Ovary (tissue), 9 donors: ENCODE measurements around the gene PRPF40B. TPM values are rescaled to one million over a fixed set of nuclear protein-coding genes. Genes with fewer than 3 reads are reported as not detected.

Experiments used
- DNase-seq, 5 donors: peaks; one replicate each; pipeline ENCODE4 v3.0.0-alpha.2; 2019 to 2020
- H3K27ac ChIP-seq, 2 donors: fragments of 200-600 bp; one replicate each; pipeline versions ENCODE4 v1.5.1 to v1.8.0; 2019 to 2022
- H3K27me3 ChIP-seq: fragments of 200-600 bp; one replicate; pipeline ENCODE4 v1.8.0; 2022
- H3K36me3 ChIP-seq: fragments of 200-600 bp; sonication (generic); one replicate; pipeline ENCODE4 v1.5.1; 2019
- H3K4me1 ChIP-seq: one replicate; pipeline ENCODE4 v1.8.1; 2013; ENCODE audit warnings: mild to moderate bottlenecking, moderate library complexity; ENCODE audit not compliant: insufficient read depth
- H3K4me3 ChIP-seq: fragments of 200-600 bp; sonication (generic); one replicate; pipeline ENCODE4 v1.5.1; 2017
- H3K9me3 ChIP-seq, 2 donors: fragments of 200-600 bp in 1 of 2; sonication (generic) in 1 of 2; one replicate each; pipeline versions ENCODE4 v1.5.1 to v1.8.1; 2013 to 2019; ENCODE audit warnings: mild to moderate bottlenecking in 1 of 2, moderate library complexity in 1 of 2
- CTCF ChIP-seq, 3 donors: fragments of 450-650 bp in 2 of 3; fragments of 200-600 bp in 1 of 3; IDR thresholded peaks; one replicate each; pipeline versions ENCODE4 v1.5.1 to v1.8.0; 2016 to 2022; ENCODE audit warnings: antibody characterized with exemption in 3 of 3, mild to moderate bottlenecking in 1 of 3
- EP300 ChIP-seq: sonication (generic); formaldehyde crosslinking; IDR thresholded peaks from one replicate; pipeline ENCODE4 v1.6.1; 2017; ENCODE audit warnings: antibody characterized with exemption
- POLR2A ChIP-seq: fragments of 450-650 bp; IDR thresholded peaks from one replicate; pipeline ENCODE4 v1.6.1; 2017; ENCODE audit warnings: antibody characterized with exemption, mild to moderate bottlenecking, moderate library complexity
- WGBS, 3 donors: extraction: QIAGEN DNeasy Blood & Tissue Kit in 1 of 3; methylation state at CpG; one replicate each; pipeline versions ENCODE4 v1.1.5 to v1.1.7; 2013 to 2017; 5-methylcytosine and 5-hydroxymethylcytosine counted together
- intact Hi-C, 4 donors: fragments of 100-400 bp; cut with DNase I; formaldehyde crosslinking; loops; one replicate each; pipeline versions ENCODE4 v1.11.0 to v1.15.1; 2022 to 2023
- polyA plus RNA-seq, 2 donors: library from polyadenylated mRNA; stranded (reverse); fragments of 200-250 nt in 1 of 2; fragments of 350-450 nt in 1 of 2; fragmentation: Illumina TruSeq in 1 of 2; extraction: RNeasy Lipid Tissue Mini Kit (QIAGEN cat#74804) in 1 of 2; gene quantifications; one replicate each; pipeline ENCODE4 v1.2.3, GENCODE V29; 2013 to 2014
- total RNA-seq, 7 donors: library from RNA; depleted of rRNA in 2 of 7; stranded (reverse); fragments of >200 nt in 2 of 7; fragmentation: NEBNext Ultra II Directional in 3 of 7; extraction: Animal tissue kit (Norgen Biotek cat#: 25700) in 3 of 7; gene quantifications; one replicate each; pipeline versions ENCODE4 v1.1.0 to v1.2.4, GENCODE V29; 2016 to 2023
- donor health status: DM: no; HTN: no; CAD: no; lungs with moderate emphysema.
- donor health status: DM: no; HTN: no; CAD: no.
- donor health status: Bipolar disorder and iron deficiency.
- donor health status: DM: yes; HTN: yes; CAD: no.
- donor health status: DM: no; HTN: no; CAD: no.
- donor health status: DM: yes; HTN: yes; CAD: no.

PRPF40B gene
- total and polyA plus RNA-seq, 9 donors = 13.4 to 72.6 (median 33.8) TPM

GRCh38 chr12:49626169-49626835 is 2.9 kb downstream of the PRPF40B start:
- Histone ChIP-seq H3K27me3 (no peaks in the 10 kb centered on the region), H3K36me3 (no peaks in the 10 kb centered on the region), H3K4me1 (peaks cover 13% of the 10 kb centered on the region), H3K9me3 (no peaks in the 10 kb centered on the region), H3K27ac (no peak overlapping the region), H3K4me3 (no peak overlapping the region)
- TF ChIP-seq POLR2A (no peak), CTCF (IDR thresholded peaks at IDR 0.05) (no peak), EP300 (no peak)
- WGBS, 3 donors = 68 to 74% (median 72%) methylated on average over 6 of the region's 6 CpGs
- intact Hi-C loops = no loop called here
- DNase-seq = no peak

- intact Hi-C loops = no loop called here
- no peak overlapping the region for H3K27ac ChIP-seq
- no peaks in the 10 kb centered on the region for H3K36me3 ChIP-seq
- no peaks in the 10 kb centered on the region for H3K9me3 ChIP-seq
- 86 to 89% (median 89%) methylated on average over 1 of the region's 1 CpG for WGBS, 3 donors
- no peaks in the 10 kb centered on the region for H3K27me3 ChIP-seq
- no peak overlapping the region for H3K4me3 ChIP-seq
- H3K4me1 ChIP-seq = peaks cover 11% of the 10 kb centered on the region
- DNase-seq = no peak
- no peak for TF ChIP-seq CTCF (IDR thresholded peaks at IDR 0.05)
- no peak for TF ChIP-seq POLR2A
- TF ChIP-seq EP300 = no peak
These were observed 3.5 kb downstream of the PRPF40B start for GRCh38 chr12:49626836-49627235.

- Histone ChIP-seq H3K27me3 (no peaks in the 10 kb centered on the region), H3K4me3 (no peak overlapping the region), H3K27ac (no peak overlapping the region), H3K36me3 (no peaks in the 10 kb centered on the region), H3K4me1 (peaks cover 6% of the 10 kb centered on the region), H3K9me3 (no peaks in the 10 kb centered on the region)
- intact Hi-C loops = no loop called here
- no peak for TF ChIP-seq POLR2A
- no peak for TF ChIP-seq EP300
- TF ChIP-seq CTCF (IDR thresholded peaks at IDR 0.05) = no peak
- WGBS, 3 donors = 81 to 92% (median 92%) methylated on average over 3 of the region's 3 CpGs
- no peak for DNase-seq
These were observed 4.5 kb downstream of the PRPF40B start for GRCh38 chr12:49627752-49628360.

GRCh38 chr12:49631336-49631907 is 8.1 kb downstream of the PRPF40B start:
- WGBS, 3 donors = 89 to 91% (median 89%) methylated on average over 6 of the region's 6 CpGs
- H3K4me3 ChIP-seq = no peak overlapping the region
- H3K9me3 ChIP-seq = no peaks in the 10 kb centered on the region

More at GRCh38 chr12:49631336-49631907, 8.1 kb downstream of the PRPF40B start:
- Histone ChIP-seq H3K27ac (no peak overlapping the region), H3K27me3 (no peaks in the 10 kb centered on the region), H3K36me3 (no peaks in the 10 kb centered on the region), H3K4me1 (no peaks in the 10 kb centered on the region)
- intact Hi-C loops = no loop called here
- no peak for TF ChIP-seq POLR2A
- TF ChIP-seq CTCF (IDR thresholded peaks at IDR 0.05) = no peak
- TF ChIP-seq EP300 = no peak
- DNase-seq = no peak
